CD8-positive, alpha-beta memory T cell (primary cell): ENCODE results near the gene KCNJ12. TPM values are rescaled to one million over a fixed set of nuclear protein-coding genes. Genes with fewer than 3 reads are reported as not detected.
"Not testable (repeated sequence)": the region's sequence is repeated elsewhere in the genome, so short reads cannot be mapped to it uniquely, and the experiment has no call there.

Source experiments
- CTCF ChIA-PET: fragments of 350-600 bp; sonication (Branson Sonifier 250); formaldehyde crosslinking; loops from one replicate; lab custom pipeline; 2021; ENCODE audit warnings: antibody characterized with exemption; lab: Charles Lee
- POLR2A ChIA-PET: fragments of 350-600 bp; sonication (Branson Sonifier 250); formaldehyde crosslinking; loops from one replicate; lab custom pipeline; 2021; ENCODE audit warnings: antibody characterized with exemption; lab: Charles Lee
- DNase-seq, 5 donors: peaks; one replicate each; pipeline versions ENCODE4 v3.0.0 to v3.0.0-alpha.2; 2020 to 2022; ENCODE audit warnings: mixed read lengths in 1 of 5
- H3K27ac ChIP-seq: one replicate; pipeline ENCODE4 v1.7.0; 2013; ENCODE audit warnings: low read depth, mild to moderate bottlenecking, low read length, moderate library complexity
- H3K27me3 ChIP-seq: 2 replicates; pipeline ENCODE4 v1.7.0; 2013; ENCODE audit warnings: low read length, mild to moderate bottlenecking; ENCODE audit not compliant: insufficient read depth, poor library complexity, severe bottlenecking
- H3K36me3 ChIP-seq: 2 replicates; pipeline ENCODE4 v1.7.0; 2013; ENCODE audit warnings: mild to moderate bottlenecking, low read length, moderate library complexity; ENCODE audit not compliant: insufficient read depth
- H3K4me1 ChIP-seq: 2 replicates; pipeline ENCODE4 v1.7.0; 2013; ENCODE audit warnings: mild to moderate bottlenecking, low read length, moderate library complexity; ENCODE audit not compliant: insufficient read depth
- H3K4me3 ChIP-seq: 2 replicates; pipeline ENCODE4 v1.7.0; 2013; ENCODE audit warnings: mild to moderate bottlenecking, low read length
- H3K9me3 ChIP-seq: 2 replicates; pipeline ENCODE4 v1.7.0; 2013; ENCODE audit warnings: mild to moderate bottlenecking, low read length
- H3K27ac Mint-ChIP-seq, 8 donors: one replicate each; pipeline ENCODE4 v1.8.0; 2020 to 2021; ENCODE audit warnings: mixed read lengths in 8 of 8, mild to moderate bottlenecking in 6 of 8, inconsistent platforms in 3 of 8, moderate library complexity in 3 of 8
- H3K27me3 Mint-ChIP-seq, 2 donors: one replicate each; pipeline ENCODE4 v1.8.0; 2020 to 2021; ENCODE audit warnings: mixed read lengths in 2 of 2, mild to moderate bottlenecking in 1 of 2, moderate library complexity in 1 of 2
- H3K36me3 Mint-ChIP-seq, 3 donors: one replicate each; pipeline ENCODE4 v1.8.0; 2020 to 2021; ENCODE audit warnings: mixed read lengths in 3 of 3, inconsistent platforms in 1 of 3, mild to moderate bottlenecking in 1 of 3
- H3K4me1 Mint-ChIP-seq, 3 donors: one replicate each; pipeline ENCODE4 v1.8.0; 2020 to 2021; ENCODE audit warnings: mixed read lengths in 3 of 3, inconsistent platforms in 1 of 3, mild to moderate bottlenecking in 1 of 3
- H3K4me3 Mint-ChIP-seq, 7 donors: one replicate each; pipeline ENCODE4 v1.8.0; 2020 to 2021; ENCODE audit warnings: mixed read lengths in 7 of 7, mild to moderate bottlenecking in 6 of 7, moderate library complexity in 4 of 7, inconsistent platforms in 2 of 7
- H3K9me3 Mint-ChIP-seq, 5 donors: one replicate each; pipeline ENCODE4 v1.8.0; 2020 to 2022; ENCODE audit warnings: mixed read lengths in 5 of 5, mild to moderate bottlenecking in 3 of 5, moderate library complexity in 2 of 5, inconsistent platforms in 1 of 5
- polyA plus RNA-seq: library from polyadenylated mRNA; unstranded; fragments of 300-500 nt; fragmentation: Illumina TruSeq; gene quantifications from one replicate; pipeline ENCODE4 v1.2.3, GENCODE V29; 2021
- total RNA-seq, 2 experiments: library from RNA; stranded (reverse); gene quantifications; one replicate each; pipeline ENCODE4 v1.2.3, GENCODE V29; 2021

KCNJ12 gene
- total and polyA plus RNA-seq, 3 experiments from 2014 or later, result not detected

DNA sequence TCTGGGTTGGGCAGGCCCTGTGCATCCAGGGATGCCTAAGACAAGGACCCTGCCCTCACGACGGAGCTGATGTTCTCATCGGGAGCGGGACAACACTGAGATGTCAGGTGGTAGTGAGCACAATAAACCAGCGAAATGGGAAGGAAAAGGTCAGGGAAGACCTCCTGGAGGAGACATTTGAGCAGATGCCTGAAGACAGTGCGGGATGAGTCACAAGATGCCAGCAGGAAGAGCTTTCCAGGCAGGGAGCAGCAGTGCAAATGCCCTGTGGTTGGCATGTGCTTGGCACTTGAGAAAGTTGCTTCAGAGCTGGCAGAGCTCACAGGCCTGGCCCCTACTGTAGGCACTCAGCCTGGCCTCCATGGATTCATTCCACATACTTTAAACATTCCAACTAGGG, 28.5 kb upstream of the KCNJ12 start:
- POLR2A ChIA-PET, H3K4me1 ChIP-seq: not testable (repeated sequence)

DNA sequence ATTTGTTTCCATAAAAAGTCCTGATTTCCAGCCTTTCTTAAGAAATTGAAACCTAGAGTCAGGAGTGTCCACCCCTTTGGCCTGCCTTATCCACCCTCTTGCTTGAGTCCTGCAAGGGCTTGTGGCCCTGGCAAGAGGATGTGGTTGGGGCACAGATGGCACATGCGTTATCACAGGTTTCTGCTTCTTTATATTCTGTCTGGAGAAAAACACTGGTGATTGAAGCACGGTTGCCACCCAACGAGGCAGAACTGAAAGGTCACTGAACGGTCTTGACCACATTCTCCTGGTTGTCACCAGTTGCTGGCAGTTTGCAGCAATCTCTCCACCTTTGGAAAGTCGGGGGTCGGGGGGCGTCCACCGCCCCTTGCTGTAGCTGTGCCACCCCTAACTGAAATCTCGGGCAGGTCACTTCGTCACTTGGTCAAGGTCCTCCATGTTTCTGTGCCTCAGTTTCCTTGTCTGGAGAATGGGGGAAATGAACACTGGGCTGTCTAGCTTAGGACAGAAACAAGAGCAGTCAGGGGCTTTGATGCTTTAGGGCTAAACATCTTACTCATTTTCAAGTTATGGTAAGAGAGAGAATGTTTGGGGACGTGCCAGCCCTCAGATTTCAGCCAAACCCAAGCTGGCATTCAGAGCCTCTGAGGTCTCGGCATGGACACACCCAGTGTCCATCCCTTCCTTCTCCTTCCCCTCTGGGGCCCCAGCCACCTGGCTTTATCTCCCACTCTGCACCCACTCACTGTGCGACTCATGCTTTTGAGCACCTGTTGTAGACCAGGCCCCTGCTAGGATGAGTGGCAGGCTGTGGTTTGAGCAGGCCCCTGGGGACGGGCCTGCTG, 27.9 kb upstream of the KCNJ12 start:
- CTCF ChIA-PET, POLR2A ChIA-PET, H3K4me1 Mint-ChIP-seq, H3K9me3 Mint-ChIP-seq, H3K27ac Mint-ChIP-seq, H3K36me3 ChIP-seq, DNase-seq, H3K27me3 ChIP-seq, H3K4me1 ChIP-seq, H3K9me3 ChIP-seq, H3K4me3 ChIP-seq, H3K4me3 Mint-ChIP-seq, H3K27me3 Mint-ChIP-seq, H3K27ac ChIP-seq, H3K36me3 Mint-ChIP-seq: not testable (repeated sequence)

More for the DNA sequence above, 28.5 kb upstream of the KCNJ12 start:
- CTCF ChIA-PET, H3K4me3 Mint-ChIP-seq, H3K36me3 ChIP-seq, H3K27ac Mint-ChIP-seq, H3K9me3 Mint-ChIP-seq, H3K36me3 Mint-ChIP-seq, H3K27ac ChIP-seq, H3K4me3 ChIP-seq, H3K4me1 Mint-ChIP-seq, H3K9me3 ChIP-seq, H3K27me3 ChIP-seq, H3K27me3 Mint-ChIP-seq, DNase-seq: not testable (repeated sequence)

- H3K27me3 Mint-ChIP-seq, H3K27ac Mint-ChIP-seq, H3K36me3 ChIP-seq, H3K27me3 ChIP-seq, H3K27ac ChIP-seq, H3K9me3 Mint-ChIP-seq, DNase-seq, H3K9me3 ChIP-seq, H3K4me1 ChIP-seq, H3K4me1 Mint-ChIP-seq, H3K4me3 Mint-ChIP-seq, H3K36me3 Mint-ChIP-seq, POLR2A ChIA-PET, CTCF ChIA-PET, H3K4me3 ChIP-seq: not testable (repeated sequence)
Observed at GRCh38 chr17:21348926-21349261, 27.3 kb upstream of the KCNJ12 start.

DNA sequence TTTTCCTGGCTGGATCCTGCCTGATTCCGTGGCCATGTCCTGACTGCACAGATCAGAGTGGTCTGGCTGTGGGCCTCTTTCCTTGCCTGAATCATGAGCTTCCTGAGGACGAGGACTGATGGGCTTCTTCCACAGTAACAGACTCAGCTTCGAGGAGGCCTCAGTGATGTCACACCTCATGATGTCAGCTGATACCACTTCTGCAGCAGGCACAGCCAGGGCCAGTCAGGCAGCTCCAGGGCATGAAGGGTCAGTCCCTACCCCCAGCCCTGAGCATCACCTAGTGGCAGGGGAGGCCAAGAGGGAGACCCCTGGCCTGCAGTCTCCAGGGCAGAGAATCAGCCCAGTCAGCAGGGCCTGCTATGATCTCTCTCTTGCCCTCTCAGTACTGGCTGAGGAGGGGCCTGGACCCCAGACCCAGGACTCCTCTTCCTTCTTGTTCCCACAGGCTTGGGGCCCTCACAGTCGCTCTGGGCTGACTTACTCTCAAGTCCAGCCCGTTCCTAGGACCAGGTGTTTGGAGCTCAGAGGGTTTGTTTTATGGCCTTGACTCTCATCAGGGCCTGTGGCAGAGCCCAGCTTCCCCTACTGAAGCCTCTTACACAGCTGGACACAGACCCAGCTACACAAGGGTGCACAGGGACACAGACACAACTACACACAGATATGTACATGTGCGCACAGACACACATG, 26.7 kb upstream of the KCNJ12 start:
- CTCF ChIA-PET, H3K4me3 Mint-ChIP-seq, H3K9me3 Mint-ChIP-seq, POLR2A ChIA-PET, H3K4me1 Mint-ChIP-seq, H3K27me3 Mint-ChIP-seq, H3K4me1 ChIP-seq, H3K27ac ChIP-seq, H3K9me3 ChIP-seq, H3K4me3 ChIP-seq, H3K36me3 Mint-ChIP-seq, DNase-seq, H3K27ac Mint-ChIP-seq, H3K36me3 ChIP-seq, H3K27me3 ChIP-seq: not testable (repeated sequence)

DNA sequence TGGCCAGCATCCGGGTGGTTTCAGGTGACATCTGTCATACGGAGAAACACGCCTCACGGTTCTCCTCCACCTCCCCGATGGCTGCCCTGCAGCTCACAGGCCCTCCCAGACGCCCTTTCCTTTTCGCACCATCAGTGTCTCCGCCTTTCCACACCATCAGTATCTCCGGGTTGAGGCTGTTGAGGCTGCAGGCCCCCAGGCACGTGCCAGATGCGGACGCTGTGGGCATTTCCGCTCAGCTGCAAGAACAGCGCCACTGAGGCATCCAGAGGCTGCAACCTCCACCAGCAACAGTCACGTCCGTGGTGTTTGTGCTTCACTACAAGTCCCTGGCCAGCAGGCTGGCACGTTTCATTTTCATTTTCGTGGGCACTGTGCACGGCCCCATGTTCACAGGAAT, 25.7 kb upstream of the KCNJ12 start:
- H3K4me1 ChIP-seq, H3K4me3 Mint-ChIP-seq, H3K36me3 ChIP-seq, H3K27ac Mint-ChIP-seq, H3K4me1 Mint-ChIP-seq, H3K27me3 Mint-ChIP-seq, H3K9me3 Mint-ChIP-seq, CTCF ChIA-PET, H3K9me3 ChIP-seq, H3K4me3 ChIP-seq, H3K36me3 Mint-ChIP-seq, H3K27ac ChIP-seq, H3K27me3 ChIP-seq: not testable (repeated sequence)
- POLR2A ChIA-PET, result interaction anchor here (0.6 kb wide), 1 partner anchor 194 kb away, joined by 5 read pairs; no protein-coding TSS in a partner anchor
- peak in 1 of 5 donors; percentile 9 for DNase-seq

DNA sequence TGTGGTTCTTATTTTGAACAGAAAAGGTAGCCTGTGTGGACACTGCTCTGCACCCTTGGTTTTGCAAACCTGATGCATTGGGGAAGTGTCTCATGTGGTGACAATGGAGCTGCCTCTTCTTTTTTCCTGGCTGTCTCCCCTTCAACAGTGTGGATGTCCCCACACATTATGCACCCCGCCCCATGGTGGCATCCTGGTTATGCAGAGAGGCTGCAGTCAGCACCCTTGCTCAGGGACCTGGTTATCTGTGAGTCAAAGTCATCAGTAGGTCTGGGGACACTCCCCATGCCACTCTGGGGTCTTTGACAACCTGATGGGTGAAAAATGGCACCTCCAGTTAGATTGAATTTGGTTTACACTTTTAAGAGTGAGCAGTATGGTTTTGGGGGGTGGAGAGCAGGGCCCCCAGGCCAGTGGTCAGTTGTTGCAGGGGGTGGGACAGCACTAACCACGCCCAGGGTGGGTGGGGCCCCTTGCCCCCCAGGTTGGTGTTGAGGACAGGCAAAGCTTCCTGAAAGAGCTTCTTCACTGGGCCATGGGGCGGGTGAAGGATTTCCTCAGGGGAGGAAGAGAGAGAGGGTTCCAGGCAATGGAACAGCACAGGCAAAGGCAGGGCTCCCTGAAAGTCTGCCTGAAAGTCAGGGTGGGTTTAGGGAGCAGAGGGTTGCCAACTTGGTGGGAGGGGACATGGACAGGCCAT, 24.6 kb upstream of the KCNJ12 start:
- H3K4me1 Mint-ChIP-seq, result peaks cover 2 to 4% (median 3%) of the 10 kb centered on the region in 3 donors
- Histone ChIP-seq H3K27me3 (no peaks in the 10 kb centered on the region), H3K36me3 (no peaks in the 10 kb centered on the region), H3K4me1 (no peaks in the 10 kb centered on the region), H3K4me3 (no peak overlapping the region), H3K9me3 (no peaks in the 10 kb centered on the region), H3K27ac (no peak overlapping the region)
- DNase-seq, result peak in 1 of 5 donors; percentile 27
- H3K27ac Mint-ChIP-seq, result peak overlapping the region in 1 of 8 donors; percentile 43
- no peak overlapping the region for H3K4me3 Mint-ChIP-seq
- H3K36me3 Mint-ChIP-seq, result no peaks in the 10 kb centered on the region
- no peaks in the 10 kb centered on the region for H3K27me3 Mint-ChIP-seq
- ChIA-PET CTCF (no interaction called here), POLR2A (no interaction called here)
- no peaks in the 10 kb centered on the region for H3K9me3 Mint-ChIP-seq

DNA sequence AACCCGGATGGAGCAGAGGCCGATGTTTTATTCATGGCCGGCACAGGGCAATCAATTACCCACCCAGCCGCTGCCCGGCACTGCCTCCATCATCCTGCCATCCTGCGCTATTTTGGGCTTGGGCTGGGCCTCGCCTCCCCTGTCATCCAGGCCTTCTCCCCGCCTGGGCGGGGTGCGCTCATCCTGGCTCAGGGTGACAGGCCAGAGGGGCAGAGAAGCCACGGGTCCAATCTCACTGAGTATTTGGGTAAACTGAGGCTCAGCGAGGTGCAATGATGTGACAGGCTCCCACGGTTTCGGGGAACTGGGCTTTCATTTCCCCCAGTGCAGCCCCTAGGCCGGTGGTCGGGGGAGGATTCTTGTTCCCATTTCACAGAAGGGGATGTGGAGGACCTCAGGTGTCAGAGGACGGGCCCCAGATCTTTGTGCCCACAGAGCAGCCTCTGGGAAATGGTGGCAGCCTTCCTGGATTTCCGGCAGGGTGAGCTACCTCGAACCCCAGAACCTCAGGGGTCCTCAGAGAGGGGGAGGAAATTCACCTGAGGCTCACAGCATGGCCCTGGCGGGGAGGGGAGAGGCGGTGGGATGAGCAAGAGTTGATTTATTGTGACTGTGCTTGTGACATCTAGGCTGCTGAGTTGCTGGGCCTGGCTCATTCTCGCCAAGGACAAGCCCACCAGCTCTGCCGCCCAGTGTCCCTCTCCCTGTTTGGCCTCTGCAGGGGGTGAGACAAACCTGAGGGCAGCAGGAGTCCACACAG, 23.8 kb upstream of the KCNJ12 start:
- no peak overlapping the region for H3K4me3 ChIP-seq
- H3K9me3 ChIP-seq, result no peaks in the 10 kb centered on the region
- H3K27me3 ChIP-seq, result no peaks in the 10 kb centered on the region
- ChIA-PET POLR2A (no interaction called here), CTCF (no interaction called here)
- Mint-ChIP-seq H3K4me1 (peaks cover 2 to 4% (median 3%) of the 10 kb centered on the region in 3 donors), H3K4me3 (no peak overlapping the region), H3K27me3 (no peaks in the 10 kb centered on the region), H3K9me3 (no peaks in the 10 kb centered on the region), H3K27ac (peak overlapping the region in 1 of 8 donors; percentile 43), H3K36me3 (no peaks in the 10 kb centered on the region)
- DNase-seq, result peak in 1 of 5 donors; percentile 41
- H3K27ac ChIP-seq, result no peak overlapping the region
- H3K36me3 ChIP-seq, result no peaks in the 10 kb centered on the region
- no peaks in the 10 kb centered on the region for H3K4me1 ChIP-seq

GRCh38 chr17:21352981-21353265, 23.2 kb upstream of the KCNJ12 start:
- Mint-ChIP-seq H3K4me3 (no peak overlapping the region), H3K27ac (no peak overlapping the region), H3K4me1 (peaks cover 2 to 4% (median 3%) of the 10 kb centered on the region in 3 donors), H3K27me3 (no peaks in the 10 kb centered on the region), H3K9me3 (no peaks in the 10 kb centered on the region), H3K36me3 (no peaks in the 10 kb centered on the region)
- Histone ChIP-seq H3K36me3 (no peaks in the 10 kb centered on the region), H3K4me3 (no peak overlapping the region), H3K27ac (no peak overlapping the region), H3K4me1 (no peaks in the 10 kb centered on the region), H3K9me3 (no peaks in the 10 kb centered on the region), H3K27me3 (no peaks in the 10 kb centered on the region)
- POLR2A ChIA-PET, result no interaction called here
- CTCF ChIA-PET, result no interaction called here
- no peak for DNase-seq
